GM21825 (cell line): ENCODE measurements around the gene NNAT.
"Not testable (repeated sequence)": the region's sequence is repeated elsewhere in the genome, so short reads cannot be mapped to it uniquely, and the experiment has no call there.

Experiments
- ATAC-seq: cut with Tn5 transposase; IDR thresholded peaks from one replicate; pipeline ENCODE4 v1.9.1; 2021; ENCODE audit warnings: mild to moderate bottlenecking, moderate library complexity; ENCODE audit not compliant: unreplicated experiment

Gene NNAT, protein sequence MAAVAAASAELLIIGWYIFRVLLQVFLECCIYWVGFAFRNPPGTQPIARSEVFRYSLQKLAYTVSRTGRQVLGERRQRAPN

DNA sequence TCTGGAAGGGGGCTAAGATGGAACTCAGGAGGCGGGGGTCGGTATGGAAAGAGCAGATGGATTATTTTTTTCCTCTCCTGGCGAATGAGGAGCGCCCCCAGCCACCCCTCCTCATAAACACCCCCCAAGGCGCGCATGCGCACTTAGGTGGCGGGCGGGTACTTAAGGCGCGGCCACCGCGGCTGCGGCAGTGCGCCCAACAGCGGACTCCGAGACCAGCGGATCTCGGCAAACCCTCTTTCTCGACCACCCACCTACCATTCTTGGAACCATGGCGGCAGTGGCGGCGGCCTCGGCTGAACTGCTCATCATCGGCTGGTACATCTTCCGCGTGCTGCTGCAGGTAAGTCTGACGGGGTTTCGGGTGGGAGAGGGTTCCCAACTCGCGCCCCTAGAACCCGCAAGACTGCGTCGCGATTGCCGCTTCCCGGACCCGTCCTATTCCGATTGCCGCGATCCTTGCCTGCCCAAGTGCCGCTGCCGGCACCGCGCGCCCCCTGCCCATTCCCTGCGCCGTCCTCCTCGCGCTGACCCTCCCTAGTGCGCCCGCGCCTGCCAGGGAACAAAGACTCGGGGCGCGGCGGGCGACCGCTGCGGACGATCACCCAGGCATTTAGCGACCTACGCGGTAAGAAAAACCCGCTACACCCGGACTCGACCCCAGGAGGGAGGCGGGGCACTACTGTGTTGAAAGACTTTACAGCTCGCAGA is at the start of gene NNAT:
NNAT (plus strand) TSS at position 190 of the 711 bp plus-strand sequence; CDS start at position 272, 82 bp downstream.
- ATAC-seq, result no peak

DNA sequence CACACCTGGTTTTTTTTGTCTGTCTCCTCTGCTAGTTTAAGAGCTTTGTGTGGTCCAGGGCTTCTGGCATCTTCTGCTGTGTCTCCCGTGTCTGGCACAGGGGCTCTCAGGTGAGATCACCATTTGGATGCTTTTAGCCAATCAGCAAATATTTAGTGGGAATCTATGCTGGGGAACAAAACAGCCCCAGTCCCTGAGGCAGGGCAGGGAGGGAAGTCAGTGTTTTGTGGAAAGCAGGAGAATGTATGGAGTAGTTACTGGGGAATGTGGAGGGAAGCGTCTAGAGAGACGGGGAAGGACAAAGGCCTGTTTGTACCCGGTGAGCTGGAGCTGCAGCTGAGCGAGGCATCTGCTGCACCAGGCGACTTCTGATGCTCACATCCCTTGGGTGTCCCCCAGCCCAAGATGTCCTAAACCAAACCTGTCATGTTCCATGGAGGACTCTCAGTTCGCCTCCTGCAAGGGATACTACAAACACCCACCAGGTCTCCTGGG is 49.3 kb upstream of the NNAT start:
- ATAC-seq, result no peak

DNA sequence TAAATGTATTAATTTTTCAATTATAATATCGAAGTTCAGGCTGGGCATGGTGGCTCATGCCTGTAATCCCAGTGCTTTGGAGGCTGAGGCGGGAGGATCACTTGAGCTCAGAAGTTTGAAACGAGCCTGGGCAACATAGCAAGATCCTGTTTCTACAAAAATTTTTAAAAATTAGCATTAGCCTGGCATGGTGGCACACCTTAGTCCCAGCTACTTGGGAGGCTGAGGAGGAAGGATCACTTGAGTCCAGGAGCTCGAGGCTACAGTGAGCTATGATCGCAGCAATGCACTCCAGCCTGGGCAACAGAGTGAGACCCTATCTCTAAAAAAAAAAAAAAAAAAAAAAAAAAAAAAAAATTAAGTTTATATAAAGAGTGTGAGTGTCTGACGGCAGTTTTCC is 48.6 kb upstream of the NNAT start:
- not testable (repeated sequence) for ATAC-seq

DNA sequence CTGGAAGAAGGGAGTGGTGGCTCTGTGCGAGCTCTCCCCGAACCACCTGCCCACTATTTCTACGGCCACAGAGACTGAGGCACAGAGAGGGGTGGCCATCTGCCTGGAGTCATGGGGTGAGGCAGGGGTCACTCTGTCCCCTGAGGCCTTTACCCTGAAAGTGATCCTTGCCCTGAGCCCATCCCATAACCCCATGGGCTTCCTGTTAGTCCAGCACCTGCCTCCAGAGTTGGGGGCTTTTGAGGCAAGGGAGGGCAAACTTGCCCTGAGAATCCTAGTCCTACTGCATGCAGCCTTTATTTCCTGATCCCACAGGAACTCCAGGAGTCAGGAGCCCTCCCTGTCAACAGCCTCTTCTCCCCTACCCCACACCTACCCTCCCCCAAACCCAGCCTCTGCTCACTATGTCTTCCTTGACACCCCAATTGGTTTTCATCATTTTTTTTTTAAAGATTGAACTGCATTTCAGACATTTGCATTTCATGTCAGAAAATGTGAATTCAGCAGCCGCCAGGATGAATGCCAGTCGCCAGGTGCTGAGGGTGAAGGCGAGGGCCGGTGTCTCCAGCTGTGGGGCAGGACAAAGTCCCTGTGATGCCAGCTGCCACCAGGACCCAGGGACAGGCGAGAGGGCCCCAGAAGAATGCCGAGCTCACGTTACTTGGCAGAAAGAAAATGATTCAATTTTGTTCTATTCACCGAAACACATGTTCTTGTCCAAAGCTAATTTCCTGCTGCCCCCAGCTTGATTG is 47.6 kb upstream of the NNAT start:
- ATAC-seq, result no peak

DNA sequence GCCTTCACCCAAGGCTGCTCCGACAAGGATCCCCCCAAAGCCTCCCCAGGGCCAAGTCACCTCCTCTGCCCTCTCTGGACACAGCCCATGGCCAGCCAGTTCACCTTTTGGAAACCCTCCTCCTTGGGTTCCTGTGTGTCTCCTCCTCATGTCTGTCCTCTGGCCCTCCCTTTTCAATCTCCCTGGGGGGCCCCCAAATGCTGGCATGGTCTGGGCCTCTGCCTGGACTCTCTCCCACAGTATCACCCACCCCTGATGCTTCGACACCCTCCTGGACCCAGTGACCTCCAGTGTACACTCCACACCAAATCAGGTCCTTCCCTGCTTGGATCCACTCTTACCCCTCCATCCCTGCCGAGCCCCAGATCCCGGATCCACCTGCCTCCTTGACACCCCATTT is 46.7 kb upstream of the NNAT start:
- ATAC-seq, result no peak

DNA sequence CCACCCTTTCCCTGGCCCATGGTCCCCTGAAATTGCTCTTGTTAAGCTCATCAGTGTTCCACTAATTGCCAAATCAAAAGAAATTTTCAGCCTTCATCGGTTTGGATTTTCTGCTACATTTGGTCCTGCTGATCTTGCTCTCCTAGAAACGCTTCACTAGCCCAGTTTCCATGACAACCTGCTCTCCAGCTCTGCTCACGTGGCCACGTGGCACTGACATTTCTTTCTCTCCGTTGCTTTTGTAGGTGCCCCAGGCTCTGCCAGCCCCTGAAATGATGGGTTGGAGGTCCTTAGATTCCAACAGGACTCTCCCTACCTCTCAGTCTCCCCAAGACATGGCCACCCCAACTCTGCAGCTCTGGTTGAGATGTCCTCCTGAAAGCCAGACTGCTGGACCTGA is 45.8 kb upstream of the NNAT start:
- ATAC-seq, result no peak

DNA sequence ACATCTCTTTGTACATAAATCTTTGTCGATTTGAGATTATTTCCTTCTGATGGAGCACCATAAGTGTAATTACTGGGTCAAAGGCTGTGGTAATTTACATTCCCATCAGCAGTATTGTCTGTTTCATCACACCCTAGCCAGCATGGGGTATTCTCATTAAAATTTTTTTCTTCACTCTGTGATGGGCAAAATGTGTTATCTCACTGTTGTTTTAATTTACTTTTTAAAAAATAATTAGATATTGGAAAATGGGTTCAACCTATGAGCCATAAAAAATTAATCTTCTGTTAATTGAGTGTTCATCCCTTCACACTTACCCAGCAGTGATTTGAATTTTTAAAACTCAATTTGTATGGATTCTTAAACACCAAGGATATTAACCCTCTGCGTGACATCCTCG is 44.0 kb upstream of the NNAT start:
- no peak for ATAC-seq

DNA sequence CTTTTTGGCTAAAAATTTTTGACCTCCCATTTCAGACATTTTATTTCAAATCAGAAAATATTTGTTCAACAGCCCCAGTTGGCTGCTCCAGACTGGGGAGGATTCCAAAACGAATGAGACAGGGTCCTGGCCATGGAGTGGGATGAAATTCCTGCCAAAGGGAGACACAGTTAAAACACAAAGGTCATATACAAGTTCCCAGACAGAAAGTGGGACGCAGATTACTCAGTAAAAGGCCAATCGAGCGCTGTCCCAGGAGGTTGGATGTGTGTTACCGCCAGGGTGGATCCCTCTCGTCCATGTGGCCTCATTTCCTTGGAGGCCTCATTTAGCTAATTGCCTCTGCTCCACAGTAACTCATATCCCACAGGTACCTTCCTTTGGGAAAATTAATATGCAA is 41.8 kb upstream of the NNAT start:
- no peak for ATAC-seq

DNA sequence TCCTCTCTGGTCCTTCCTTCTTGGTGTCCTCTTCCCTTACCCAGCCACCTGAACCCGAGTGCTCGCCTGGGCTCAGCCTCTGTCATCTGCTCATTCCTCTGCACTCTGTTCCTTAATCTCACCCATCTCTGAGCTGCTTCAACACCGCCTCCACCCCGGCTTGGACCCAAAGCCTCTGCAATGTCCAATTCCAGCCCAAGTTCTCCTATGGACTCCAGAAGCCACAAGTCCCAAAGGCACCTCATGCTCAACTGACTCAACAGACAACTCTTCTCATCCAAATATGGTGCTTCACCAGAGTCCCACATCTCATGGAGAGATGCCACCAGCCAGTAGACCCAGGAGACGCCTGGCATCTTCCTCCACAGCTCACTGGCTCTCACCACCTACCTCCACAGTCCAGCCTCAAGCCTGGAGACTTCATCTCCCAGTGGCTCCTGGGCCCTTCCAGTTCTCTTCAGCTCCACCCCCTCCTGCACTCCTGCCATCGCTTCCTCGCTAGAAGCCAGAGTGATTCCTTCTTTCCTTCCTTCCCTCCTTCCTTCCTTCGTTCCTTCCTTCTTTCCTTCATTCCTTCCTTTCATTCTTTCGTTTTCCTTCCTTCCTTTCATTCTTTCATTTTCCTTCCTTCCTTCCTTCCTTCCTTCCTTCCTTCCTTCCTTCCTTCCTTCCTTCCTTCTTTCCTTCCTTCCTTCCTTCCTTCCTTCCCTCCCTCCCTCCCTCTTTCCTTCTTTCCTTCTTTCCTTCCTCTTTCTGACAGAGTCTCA is 40.9 kb upstream of the NNAT start:
- ATAC-seq, result no peak

DNA sequence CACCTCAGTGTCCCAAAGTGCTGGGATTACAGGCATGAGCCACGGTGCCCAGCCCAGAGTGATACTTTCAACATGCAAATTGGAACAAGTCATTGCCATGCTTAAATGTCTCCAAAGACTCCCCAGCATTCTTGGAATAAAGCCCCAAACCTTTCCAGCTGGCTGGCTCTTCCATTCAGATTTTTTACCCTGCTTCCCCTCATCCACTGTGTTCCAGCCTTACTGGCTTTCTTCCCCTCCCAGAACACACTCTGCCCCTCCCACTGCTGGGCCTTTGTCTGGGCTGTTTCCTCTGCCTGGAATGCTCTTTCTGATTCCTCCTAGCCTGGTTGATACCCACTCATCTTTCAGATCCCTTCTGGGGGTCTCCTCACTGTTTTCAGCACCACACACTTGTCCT is 40.1 kb upstream of the NNAT start:
- no peak for ATAC-seq

DNA sequence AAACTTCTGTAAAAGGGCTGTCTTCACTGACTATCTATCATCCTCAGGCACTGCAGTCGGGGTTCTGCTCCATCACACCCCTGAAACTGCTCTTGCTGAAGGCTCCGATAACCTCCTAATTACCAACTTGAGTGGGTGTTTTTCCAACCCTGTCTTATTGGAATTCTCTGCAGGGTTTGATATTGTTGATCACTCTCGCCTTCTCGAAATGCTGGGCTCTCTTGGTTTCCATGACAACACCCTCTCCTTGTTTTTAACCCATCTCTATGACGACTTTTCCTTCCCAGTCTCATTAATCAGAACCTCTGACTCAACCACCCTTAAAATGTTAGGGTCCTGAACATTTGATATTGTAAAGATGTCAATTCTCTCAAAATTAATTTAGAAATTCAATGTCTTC is 39.4 kb upstream of the NNAT start:
- no peak for ATAC-seq

DNA sequence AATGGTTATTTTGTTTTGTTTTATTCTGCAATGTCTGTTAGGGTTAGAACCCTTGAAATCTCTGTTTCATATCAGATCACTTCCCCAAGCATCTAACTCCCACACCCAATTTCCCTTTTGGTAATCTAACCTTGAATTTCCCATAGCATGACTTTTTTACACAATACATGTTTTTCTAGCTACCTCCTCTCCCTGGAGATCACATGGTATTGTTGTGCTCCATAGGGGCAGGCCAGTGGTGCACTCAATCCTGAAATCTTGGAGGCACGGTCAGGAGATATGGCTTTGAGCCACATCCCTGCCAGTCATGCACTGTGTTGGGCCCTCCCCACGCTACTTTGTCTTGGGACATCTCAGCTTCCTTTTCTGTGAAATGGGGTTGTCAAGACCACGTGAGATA is 36.7 kb upstream of the NNAT start:
- ATAC-seq, result no peak

DNA sequence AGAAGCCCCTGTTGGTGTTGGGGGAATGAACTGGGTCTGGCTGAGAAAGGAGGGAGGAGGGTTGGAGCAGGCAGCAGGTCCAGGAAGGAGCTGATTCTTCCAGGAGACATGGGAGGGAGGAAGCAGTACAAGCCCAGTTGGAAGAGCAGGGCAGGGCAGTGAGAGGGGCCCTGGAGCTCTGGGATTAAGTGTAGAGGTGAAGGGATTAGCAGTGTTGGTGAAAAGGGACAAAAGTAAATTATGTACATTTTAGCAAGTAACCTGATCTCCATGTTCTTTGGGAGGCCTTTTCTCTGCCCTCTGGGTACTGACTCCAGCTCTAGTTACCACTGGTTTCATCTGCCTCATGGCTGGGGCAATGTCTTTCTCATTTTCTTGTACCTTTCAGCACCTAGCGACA is 34.8 kb upstream of the NNAT start:
- not testable (repeated sequence) for ATAC-seq

DNA sequence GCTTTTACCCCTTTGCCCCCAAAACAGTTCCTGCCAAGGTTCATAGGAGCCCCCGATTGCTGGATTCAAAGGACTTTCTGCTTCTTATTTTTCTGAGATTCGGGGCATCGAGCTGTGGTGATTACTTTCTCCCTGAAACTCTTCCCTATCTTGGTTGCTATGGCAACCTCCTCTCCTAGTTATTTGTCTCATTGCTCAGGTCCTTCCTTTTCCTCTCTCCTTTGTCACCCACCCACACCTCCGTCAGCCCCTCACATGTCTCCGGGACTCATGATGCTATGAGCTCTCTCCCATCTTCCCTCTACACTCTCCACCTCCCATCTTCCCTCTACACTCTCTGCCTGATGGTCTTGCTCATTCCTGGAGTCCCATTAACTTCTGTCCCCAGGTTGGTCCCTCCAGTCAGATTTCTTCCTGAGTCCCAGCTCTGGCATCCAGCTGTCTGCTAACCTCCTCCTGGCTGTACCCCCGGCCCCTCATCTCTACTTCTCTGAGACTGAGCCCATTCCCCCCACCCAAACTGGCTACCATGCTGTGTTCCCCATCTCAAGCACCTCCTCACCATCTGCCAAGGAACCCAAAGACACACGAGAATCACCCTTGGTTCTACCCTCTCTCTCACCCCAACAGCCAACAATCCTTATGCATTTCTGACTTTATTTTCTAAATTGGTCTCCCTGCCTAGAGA is 30.2 kb upstream of the NNAT start:
- ATAC-seq, result no peak

DNA sequence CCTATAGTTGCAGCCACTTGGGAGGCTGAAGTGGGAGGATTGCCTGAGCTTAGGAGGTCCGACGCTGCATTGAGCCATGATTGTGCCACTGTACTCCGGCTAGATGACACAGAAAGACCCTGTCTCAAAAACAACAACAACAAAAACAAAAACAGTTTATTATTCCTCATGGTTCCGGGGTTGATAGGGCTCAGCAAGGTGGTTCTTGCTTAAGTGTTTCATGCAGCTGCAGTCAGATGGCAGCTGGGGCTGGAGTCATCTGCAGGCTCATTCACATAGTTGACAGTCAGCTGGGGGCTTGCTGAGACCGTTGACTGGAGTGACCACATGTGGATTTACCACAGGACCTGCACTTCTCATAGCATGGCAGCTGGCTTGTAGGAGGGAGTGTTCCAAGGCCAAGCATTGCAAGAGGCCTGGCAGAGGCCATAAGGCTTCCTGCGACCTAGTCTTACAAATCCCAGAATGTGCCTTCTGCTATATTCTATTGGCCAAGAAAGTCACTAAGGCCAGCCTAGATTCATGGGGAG is 28.9 kb upstream of the NNAT start:
- no peak for ATAC-seq

DNA sequence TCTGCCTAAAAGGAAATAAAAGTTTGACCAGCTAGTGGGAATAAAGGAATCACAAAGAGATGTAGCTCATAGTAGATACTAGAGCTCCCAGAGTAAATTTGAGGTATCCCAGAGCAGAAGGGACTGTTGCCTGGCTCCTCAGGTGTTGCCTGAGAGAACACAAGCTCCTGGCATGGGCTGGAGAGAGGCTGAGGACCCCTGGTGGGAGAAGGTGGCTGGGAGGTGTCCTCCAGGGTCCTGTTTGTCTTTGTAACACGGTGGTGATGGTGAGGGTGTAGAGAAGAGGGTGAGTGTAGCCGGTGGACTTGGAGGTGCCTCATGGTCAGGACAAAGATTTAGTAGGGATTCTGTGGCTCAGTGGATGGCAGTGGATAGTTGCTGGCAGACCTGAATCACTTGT is 28.1 kb upstream of the NNAT start:
- ATAC-seq, result no peak

DNA sequence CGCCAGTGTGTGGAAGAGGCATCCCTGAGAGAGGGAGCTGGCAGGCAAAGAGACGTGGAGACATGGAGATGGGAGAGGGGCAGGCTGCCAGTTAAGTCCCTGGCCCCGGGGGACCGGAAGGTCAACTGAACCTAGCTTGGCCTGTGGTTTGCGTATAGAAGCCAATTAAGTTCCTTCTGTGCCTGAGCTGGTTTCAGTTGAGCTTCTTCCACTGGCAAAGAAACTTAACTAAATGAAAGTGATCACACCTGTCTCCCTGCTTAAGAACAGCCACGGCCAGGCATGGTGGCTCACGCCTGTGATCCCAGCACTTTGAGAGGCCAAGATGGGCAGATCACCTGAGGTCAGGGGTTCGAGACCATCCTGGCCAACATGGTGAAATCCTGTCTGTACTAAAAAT is 26.7 kb upstream of the NNAT start:
- no peak for ATAC-seq

DNA sequence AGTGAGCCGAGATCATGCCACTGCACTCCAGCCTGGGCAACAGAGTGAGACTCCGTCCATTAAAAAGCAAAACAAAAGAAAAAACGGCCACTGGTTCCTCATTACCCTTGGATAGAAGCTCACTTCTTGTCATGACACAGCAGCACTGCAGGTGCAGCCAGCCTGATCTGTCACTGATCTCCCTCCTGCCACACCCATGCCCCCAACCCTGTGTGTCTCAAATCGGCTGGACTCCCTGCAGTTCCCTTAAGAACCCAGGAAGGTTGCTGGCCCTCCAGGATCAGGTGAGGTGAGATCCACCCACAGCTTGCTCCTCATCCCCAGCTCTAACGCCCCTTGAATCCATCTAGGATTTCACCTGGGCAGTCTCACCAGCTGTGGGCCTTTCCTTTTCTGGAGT is 26.3 kb upstream of the NNAT start:
- ATAC-seq, result no peak

DNA sequence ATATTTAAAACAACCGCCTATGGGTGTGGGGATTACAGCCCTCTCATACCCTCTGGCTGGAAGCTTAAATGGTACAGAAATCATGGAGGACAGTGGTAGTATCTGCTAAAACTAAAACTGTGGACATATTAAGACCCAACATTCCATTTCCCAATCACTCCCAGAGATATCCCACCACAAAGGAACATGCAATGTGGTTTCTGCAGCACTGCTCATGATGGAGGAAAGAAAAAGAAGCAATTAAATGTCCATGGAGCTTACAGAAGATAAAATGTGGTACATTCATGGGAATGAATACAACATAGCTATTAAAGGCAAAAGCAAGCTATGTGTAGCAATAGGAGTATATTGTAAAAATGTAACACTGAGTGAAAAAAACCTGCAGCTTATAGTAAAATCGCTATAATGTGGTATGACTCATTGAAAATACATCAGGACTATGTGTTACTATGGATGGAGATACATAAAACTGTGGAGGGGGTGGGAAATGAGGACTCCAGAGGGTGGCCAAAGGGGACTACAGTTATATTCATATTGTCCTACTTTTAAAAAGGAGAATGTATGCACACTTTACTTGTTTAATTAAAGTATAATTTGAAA is 22.9 kb upstream of the NNAT start:
- no peak for ATAC-seq

DNA sequence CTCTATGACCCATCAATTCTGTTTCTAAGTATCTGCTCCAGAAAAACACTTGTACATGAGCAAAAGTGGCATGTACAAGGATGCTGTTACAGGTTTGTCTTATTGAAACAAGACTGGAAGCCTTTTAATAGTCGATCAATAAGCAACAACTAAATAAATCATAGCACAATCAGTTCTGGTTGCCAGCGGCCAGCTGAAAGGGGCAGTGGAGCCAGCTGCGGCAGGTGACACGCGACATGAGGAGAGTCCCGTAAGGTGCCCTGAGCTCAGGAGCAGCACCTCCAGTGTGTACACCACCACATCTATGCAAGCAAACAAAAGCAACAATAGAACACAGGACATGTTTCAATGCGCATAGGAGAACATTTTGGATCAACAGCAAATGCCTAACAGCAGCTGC is 20.7 kb upstream of the NNAT start:
- no peak for ATAC-seq
